K562 (cell line): ENCODE results near the gene DCAF16. TPM values are rescaled to one million over a fixed set of nuclear protein-coding genes. Genes with fewer than 3 reads are reported as not detected.

Source experiments
- ATAC-seq: fragments of 200-7000 bp; cut with Tn5 transposase; 3 replicates; pipeline ENCODE4 v1.9.1; 2020; ENCODE audit warnings: moderate library complexity
- BruUV-seq: library from RNA; stranded (reverse); fragments of 400-500 nt; replicated peaks from 2 replicates; lab custom pipeline; 2021; lab: Mats Ljungman, UMichigan
- CTCF ChIA-PET: fragments of 300-600 bp; formaldehyde crosslinking; extraction: SDS; loops from one replicate; lab custom pipeline; 2021; ENCODE audit warnings: low intra/inter-chr PET ratio; lab: Yijun Ruan, JAX
- POLR2A ChIA-PET: fragments of 300-600, 350-650 bp; sonication (Branson Sonifier 250); formaldehyde crosslinking; extraction: SDS; loops from one replicate; lab custom pipeline; 2021; ENCODE audit warnings: antibody characterized with exemption, inconsistent platforms; lab: Yijun Ruan, JAX
- DNase-seq, 4 experiments: peaks; one replicate each; pipeline versions ENCODE4 v3.0.0 to v3.0.0-alpha.2; 2011 to 2018; ENCODE audit warnings: low spot score in 3 of 4, mixed read lengths in 3 of 4; ENCODE audit errors: extremely low read depth in 1 of 4
- FAIRE-seq: peaks from 2 replicates; lab custom pipeline; 2011; peaks lifted over from hg19 to GRCh38; lab: Jason Lieb, UNC
- H2AFZ ChIP-seq: 2 replicates; pipeline ENCODE4 v1.6.0; 2011; ENCODE audit warnings: low read depth, low read length, control low read depth, inconsistent platforms
- H3K27ac ChIP-seq: fragments of 200-600 bp; 3 replicates; pipeline ENCODE4 v1.8.0; 2011; ENCODE audit warnings: low read depth, mild to moderate bottlenecking, control low read depth, inconsistent platforms, low read length, moderate library complexity, mixed read lengths; ENCODE audit errors: extremely low read depth
- H3K27me3 ChIP-seq, 2 experiments: fragments of 300-600 bp in 1 of 2; 2 replicates in 1 of 2; 3 replicates in 1 of 2; pipeline versions ENCODE4 v1.6.0 to v1.8.0; 2011; ENCODE audit warnings: inconsistent platforms in 2 of 2, low read length in 2 of 2, mild to moderate bottlenecking in 1 of 2, mixed read lengths in 1 of 2, moderate library complexity in 1 of 2; ENCODE audit not compliant: control insufficient read depth in 2 of 2, insufficient read depth in 2 of 2
- H3K36me3 ChIP-seq: fragments of 300-600 bp; 3 replicates; pipeline ENCODE4 v1.8.0; 2011; ENCODE audit warnings: mild to moderate bottlenecking, low read length, inconsistent platforms; ENCODE audit not compliant: control insufficient read depth, insufficient read depth
- H3K4me1 ChIP-seq, 2 experiments: fragments of 200-600 bp in 1 of 2; replicated peaks in 1 of 2; 2 replicates in 1 of 2; 3 replicates in 1 of 2; pipeline versions ENCODE4 v1.5.1 to v1.8.0; 2011; ENCODE audit warnings: inconsistent platforms in 2 of 2, low read length in 2 of 2, mild to moderate bottlenecking in 1 of 2, mixed read lengths in 1 of 2, moderate library complexity in 1 of 2; ENCODE audit not compliant: control insufficient read depth in 2 of 2, insufficient read depth in 2 of 2
- H3K4me2 ChIP-seq: 2 replicates; pipeline ENCODE4 v1.6.1; 2011; ENCODE audit warnings: low read length, control low read depth, inconsistent platforms, mixed read lengths; ENCODE audit not compliant: insufficient read depth
- H3K4me3 ChIP-seq: fragments of 200-600 bp; sonication (generic), shearing (Covaris generic); 2 replicates; pipeline ENCODE4 v1.5.1; 2016; ENCODE audit warnings: control low read depth, inconsistent platforms
- H3K79me2 ChIP-seq: fragments of 200-600 bp; 3 replicates; pipeline ENCODE4 v1.8.0; 2011; ENCODE audit warnings: low read length, inconsistent platforms; ENCODE audit not compliant: control insufficient read depth, insufficient read depth
- H3K9ac ChIP-seq, 2 experiments: 2 replicates each; pipeline versions ENCODE4 v1.6.0 to v1.6.1; 2011; ENCODE audit warnings: low read depth in 2 of 2, low read length in 2 of 2, control low read depth in 1 of 2, inconsistent platforms in 1 of 2, mild to moderate bottlenecking in 1 of 2, mixed read lengths in 1 of 2; ENCODE audit not compliant: insufficient read depth in 1 of 2
- H3K9me1 ChIP-seq: one replicate; pipeline ENCODE4 v1.6.0; 2011; ENCODE audit warnings: inconsistent platforms, mild to moderate bottlenecking, low read length, moderate library complexity; ENCODE audit not compliant: control insufficient read depth, insufficient read depth
- H3K9me3 ChIP-seq: replicated peaks from 2 replicates; pipeline ENCODE4 v1.5.1; 2011; ENCODE audit warnings: low read depth, low read length, inconsistent platforms; ENCODE audit not compliant: control insufficient read depth, insufficient read depth
- H4K20me1 ChIP-seq: replicated peaks from 2 replicates; pipeline ENCODE4 v1.6.1; 2011; ENCODE audit warnings: low read length, inconsistent platforms, mixed read lengths; ENCODE audit not compliant: control insufficient read depth, insufficient read depth
- MEF2D ChIP-seq: conservative IDR thresholded peaks from 2 replicates; pipeline ENCODE4 v1.6.1; 2016; ENCODE audit warnings: low read depth, missing genetic modification characterization, missing compliant biosample characterization
- NFYB ChIP-seq: IDR thresholded peaks from 2 replicates; pipeline ENCODE4 v1.6.1; 2011; ENCODE audit warnings: mild to moderate bottlenecking, moderate library complexity; ENCODE audit not compliant: insufficient read length; ENCODE audit errors: extremely low read depth
- SNIP1 ChIP-seq: fragments of 450-650 bp; IDR thresholded peaks from 2 replicates; pipeline ENCODE4 v1.7.1; 2017; ENCODE audit warnings: low read depth, mild to moderate bottlenecking
- WGBS: fragments of 100-300 bp; shearing (Covaris generic); methylation state at CpG from one replicate; pipeline ENCODE4 v1.1.6; 2016; ENCODE audit warnings: low coverage, mixed read lengths; ENCODE audit not compliant: insufficient coverage; ENCODE audit errors: missing lambda C conversion rate; 5-methylcytosine and 5-hydroxymethylcytosine counted together
- in situ Hi-C: fragments of 300-500 bp; cut with MboI; formaldehyde crosslinking; loops from 4 replicates; pipeline ENCODE4 v1.15.0; 2018; ENCODE audit warnings: inconsistent platforms, mixed read lengths
- intact Hi-C: fragments of 100-400 bp; cut with micrococcal nuclease; formaldehyde crosslinking; loops from 2 replicates; pipeline ENCODE4 v1.14.2; 2022
- polyA plus RNA-seq, 8 experiments: library from polyadenylated mRNA; depleted of rRNA in 4 of 8; stranded (reverse) in 5 of 8; unstranded in 3 of 8; fragments of >200 nt; fragmentation: Nextera tagmentation in 2 of 8; fragmentation: Illumina TruSeq in 1 of 8; extraction: Ambion mirVana in 2 of 8; extraction: Trizol in 1 of 8; gene quantifications; 2 replicates each; pipeline versions ENCODE4 v1.2.1 to v1.2.3, GENCODE V29; 2011 to 2014; ENCODE audit warnings: inconsistent platforms in 1 of 8, missing spikeins in 1 of 8
- total RNA-seq, 7 experiments: library from RNA; depleted of rRNA in 6 of 7; stranded (reverse); fragments of >200 nt in 6 of 7; fragmentation: Illumina TruSeq in 2 of 7; extraction: Trizol in 2 of 7; gene quantifications; 2 replicates each; pipeline versions ENCODE4 v1.2.1 to v1.2.3, GENCODE V29; 2011 to 2021; ENCODE audit warnings: low replicate concordance in 1 of 7

DCAF16 gene
- total and polyA plus RNA-seq, 9 of the 15 experiments (the other 6 are each of a cell fraction or from before 2014, with no cell fraction given) = 20.5 to 82.8 (median 67.8) TPM

DNA sequence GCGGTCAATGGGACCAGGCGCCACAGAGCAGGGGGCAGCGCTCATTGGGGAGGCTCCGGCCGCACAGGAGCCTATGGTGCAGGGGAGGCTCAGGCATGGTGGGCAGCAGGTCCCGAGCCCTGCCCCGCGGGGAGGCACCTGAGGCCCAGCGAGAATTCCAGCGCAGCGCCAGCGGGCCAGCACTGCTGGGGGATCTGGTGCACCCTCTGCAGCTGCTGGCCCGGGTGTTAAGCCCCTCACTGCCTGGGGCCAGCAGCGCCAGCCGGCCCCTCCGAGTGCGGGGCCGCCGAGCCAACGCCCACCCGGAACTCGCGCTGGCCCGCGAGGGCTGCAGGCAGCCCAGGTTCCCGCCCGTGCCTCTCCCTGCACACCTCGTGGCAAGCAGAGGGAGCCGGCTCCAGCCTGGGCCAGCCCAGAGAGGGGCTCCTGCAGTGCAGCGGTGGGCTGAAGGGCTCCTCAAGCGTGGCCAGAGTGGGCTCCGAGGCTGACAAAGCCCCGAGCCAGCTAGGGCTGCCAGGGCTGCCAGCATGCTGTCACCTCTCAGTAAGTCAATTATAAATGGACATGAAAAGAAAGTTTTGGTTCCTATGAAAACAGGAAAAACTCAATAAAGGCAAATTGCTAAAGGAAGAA lies 43.6 kb downstream of the DCAF16 start (continued):
- TF ChIP-seq SNIP1 = no peak

DNA sequence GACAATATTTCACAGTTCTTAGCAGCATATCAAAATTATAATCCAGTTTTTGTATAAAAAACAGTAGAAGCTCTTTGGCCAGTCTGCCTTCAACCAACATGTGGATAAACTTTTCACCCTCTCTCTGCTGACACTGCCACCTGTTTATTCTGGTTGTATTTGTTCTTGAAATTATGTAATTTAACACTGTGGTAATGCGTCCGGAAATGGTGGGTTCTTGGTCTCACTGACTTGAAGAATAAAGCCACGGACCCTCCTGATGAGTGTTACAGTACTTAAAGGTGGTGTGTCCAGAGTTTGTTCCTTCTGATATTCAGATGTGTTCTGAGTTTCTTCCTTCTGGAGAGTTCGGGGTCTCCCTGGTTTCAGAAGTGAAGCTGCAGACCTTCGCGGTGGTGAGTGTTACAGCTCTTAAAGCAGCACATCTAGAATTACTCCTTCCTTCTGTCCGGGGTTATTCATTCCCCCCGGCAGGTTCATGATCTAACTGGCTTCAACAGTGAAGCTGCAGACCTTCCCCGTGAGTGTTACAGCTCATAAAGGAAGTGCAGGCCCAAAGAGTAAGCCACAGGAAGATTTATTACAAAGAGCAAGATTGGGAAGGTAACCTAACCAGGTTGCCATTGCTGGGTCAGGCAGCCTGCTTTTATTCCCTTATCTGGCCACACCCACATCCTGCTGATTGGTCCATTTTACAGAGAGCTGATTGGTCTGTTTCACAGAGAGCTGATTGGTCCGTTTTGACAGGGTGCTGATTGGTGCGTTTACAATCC lies 44.9 kb downstream of the DCAF16 start:
- FAIRE-seq (peak; percentile 19), DNase-seq (no peak), ATAC-seq (no peak)
- Histone ChIP-seq H3K27ac (no peak overlapping the region), H3K9me3 (peaks cover 3% of the 10 kb centered on the region; the same call in 1 of the 2 replicates), H2AFZ (no peak overlapping the region), H3K27me3 (peaks cover 3 to 5% of the 10 kb centered on the region in 2 experiments; a peak in 4 of 5 replicates), H4K20me1 (no peaks in the 10 kb centered on the region), H3K4me1 (peaks cover 0 to 7% of the 10 kb centered on the region in 2 experiments; a peak in 1 of 5 replicates), H3K4me3 (no peak overlapping the region), H3K9ac (no peak overlapping the region), H3K36me3 (no peaks in the 10 kb centered on the region), H3K79me2 (no peaks in the 10 kb centered on the region), H3K4me2 (no peak overlapping the region), H3K9me1 (no peaks in the 10 kb centered on the region)
- POLR2A ChIA-PET = interaction anchor here (0.6 kb wide), 1 partner anchor 272 kb away, joined by 3 read pairs; no protein-coding TSS in a partner anchor
- CTCF ChIA-PET = no interaction called here
- intact Hi-C loops (no loop called here), in situ Hi-C loops (no loop called here)
- 22% methylated on average over 11 of the region's 11 CpGs for WGBS
- TF ChIP-seq NFYB = peak; percentile 83
- TF ChIP-seq MEF2D (tag) = no peak
- no TSS peak for BruUV-seq
